G401 (cell line): ENCODE data around the gene BMP7. TPM values are rescaled to one million over a fixed set of nuclear protein-coding genes. Genes with fewer than 3 reads are reported as not detected.
"Not testable (repeated sequence)": the region's sequence is repeated elsewhere in the genome, so short reads cannot be mapped to it uniquely, and the experiment has no call there.

ENCODE experiments used
- DNase-seq: peaks from one replicate; pipeline ENCODE4 v3.0.0-alpha.2; 2015; ENCODE audit warnings: low spot score
- in situ Hi-C: cut with HindIII; loops from 2 replicates; pipeline ENCODE4 v1.10.0; 2016; ENCODE audit warnings: low sequenced_read_pairs, mixed read lengths
- total RNA-seq: library from RNA; depleted of rRNA; stranded (reverse); fragments of >200 nt; shearing (Covaris generic); gene quantifications from 2 replicates; pipeline ENCODE4 v1.2.3, GENCODE V29; 2014

Gene BMP7
- total RNA-seq, 1 experiment from 2014 or later: 81.3 TPM

DNA sequence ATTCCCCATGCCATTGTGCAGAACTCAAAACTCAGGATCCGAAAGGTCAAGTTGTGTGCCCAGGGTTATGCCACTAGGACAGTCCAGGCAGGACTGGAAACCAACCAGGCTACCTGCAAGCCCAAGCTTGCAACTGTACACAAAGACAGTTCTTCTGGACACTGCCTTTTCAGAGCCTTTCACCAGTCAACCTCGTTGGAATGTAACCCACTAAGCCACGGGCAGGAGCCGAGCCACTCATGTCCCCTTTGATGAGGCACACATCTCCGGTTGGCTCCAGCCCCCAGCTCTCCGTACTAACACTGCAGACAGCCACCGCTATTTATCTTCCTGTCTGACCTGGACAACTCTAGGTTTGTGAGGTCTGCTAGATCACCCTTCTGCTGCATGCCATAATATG is 62.5 kb downstream of the BMP7 start:
- in situ Hi-C loops: no loop called here
- no peak for DNase-seq

DNA sequence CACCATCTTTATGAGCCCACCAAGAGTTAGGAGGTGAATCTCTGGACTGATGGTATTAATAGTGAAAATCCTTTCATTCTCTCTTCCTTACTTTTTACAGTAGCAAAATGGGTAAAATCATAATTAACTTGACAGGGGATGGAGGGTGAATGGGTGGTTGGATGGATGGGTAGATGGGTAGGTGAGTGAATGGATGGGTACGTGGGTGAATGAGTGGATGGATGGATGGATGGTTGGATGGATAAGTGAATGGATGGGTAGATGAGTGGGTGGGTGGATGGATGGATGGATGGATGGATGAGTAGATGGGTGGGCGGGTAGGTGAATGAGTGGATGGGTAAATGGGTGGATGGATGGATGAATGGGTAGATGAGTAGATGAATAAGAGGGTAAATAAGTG is 63.2 kb downstream of the BMP7 start:
- in situ Hi-C loops: no loop called here
- no peak for DNase-seq

DNA sequence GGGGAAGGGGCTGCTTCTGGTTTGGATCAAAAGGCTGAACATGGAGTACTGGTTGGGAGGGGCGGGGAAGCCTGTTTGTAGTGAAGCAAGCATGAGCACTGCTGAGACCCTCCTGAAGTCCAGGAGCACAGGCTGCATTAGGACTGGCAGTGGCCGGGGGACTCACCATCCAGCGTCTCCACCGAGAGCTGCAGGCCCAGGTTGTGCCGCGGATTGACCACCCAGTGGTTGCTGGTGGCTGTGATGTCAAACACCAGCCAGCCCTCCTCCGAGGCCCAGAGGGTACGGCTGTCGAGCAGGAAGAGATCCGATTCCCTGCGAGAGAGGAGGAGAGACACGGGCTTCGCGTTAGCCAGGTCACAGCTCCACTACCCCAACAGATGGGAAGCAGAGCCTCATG is 64.1 kb downstream of the BMP7 start:
- in situ Hi-C loops: no loop called here

DNA sequence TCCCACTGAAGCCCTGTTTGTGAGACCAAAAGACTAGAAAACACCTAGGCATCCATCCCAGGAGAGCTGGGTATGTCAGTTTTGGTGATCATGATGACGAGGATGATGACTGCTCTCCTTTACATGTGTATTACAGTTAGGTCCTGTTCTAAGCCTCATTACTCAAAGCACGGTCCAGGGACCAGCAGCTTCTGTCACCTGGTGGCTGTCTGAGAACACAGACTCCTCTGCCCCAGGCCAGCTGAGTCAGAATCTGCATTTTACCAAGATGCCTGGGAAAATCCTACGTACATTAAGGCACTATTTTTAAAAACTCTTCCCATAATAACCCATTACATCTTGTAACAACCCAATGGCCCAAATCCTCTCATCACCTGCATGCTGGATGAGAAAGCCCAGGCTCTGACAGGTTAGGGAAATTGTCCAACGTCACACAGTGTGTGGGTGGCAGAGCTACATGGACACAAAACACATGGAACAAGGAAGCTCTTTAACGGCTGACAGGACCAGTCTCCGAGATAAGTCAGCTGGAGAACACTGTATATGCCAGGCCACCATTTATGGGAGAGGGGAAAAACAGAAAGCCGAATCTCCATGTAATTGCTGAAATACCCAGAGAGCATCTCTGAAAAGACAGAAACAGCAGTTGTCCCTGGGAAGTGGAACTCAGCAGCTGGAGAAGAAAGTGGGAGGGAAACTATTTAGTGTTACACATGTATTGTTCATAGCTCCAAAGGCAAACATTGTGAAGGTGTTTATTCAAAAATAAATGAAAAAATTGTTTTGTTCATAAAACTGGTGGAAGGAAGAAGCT is 65.4 kb downstream of the BMP7 start:
- in situ Hi-C loops: no loop called here
- no peak for DNase-seq

More for the DNA sequence above, 64.1 kb downstream of the BMP7 start:
- DNase-seq: no peak

DNA sequence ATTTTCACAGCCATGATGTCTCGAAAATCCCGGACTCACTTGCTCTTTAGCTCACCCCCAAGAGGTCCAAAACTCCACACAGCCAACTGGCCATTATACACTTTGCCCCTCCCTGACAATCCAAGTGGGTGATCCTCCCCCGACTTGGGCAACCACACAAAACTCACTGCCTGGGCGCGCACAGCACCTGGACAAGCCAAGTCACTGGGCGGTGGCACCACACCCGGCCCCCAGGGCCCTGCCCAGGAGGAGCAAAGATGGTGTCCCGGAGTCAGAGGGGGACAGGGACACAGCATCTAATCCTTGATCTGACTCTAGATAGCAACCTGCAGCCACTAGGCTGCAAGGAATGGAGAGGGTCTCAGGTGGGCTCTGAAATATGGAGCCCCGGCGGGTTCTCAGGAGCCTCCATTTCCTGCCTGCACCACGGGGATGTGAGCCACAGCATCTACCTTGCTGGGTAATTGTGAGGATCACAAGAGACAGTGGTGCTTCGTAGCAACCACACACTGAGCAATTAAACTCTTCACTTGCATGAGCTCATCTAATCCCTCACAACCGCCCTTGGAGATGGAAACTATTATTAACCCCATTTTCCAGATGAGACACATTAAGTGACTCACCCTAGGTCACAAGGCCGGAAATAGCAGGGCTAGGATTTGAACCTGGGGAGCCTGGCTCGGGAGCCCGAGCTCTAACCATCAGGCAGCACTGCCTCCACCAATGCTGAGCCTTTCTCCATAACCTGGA is 66.6 kb downstream of the BMP7 start:
- in situ Hi-C loops: no loop called here
- no peak for DNase-seq

DNA sequence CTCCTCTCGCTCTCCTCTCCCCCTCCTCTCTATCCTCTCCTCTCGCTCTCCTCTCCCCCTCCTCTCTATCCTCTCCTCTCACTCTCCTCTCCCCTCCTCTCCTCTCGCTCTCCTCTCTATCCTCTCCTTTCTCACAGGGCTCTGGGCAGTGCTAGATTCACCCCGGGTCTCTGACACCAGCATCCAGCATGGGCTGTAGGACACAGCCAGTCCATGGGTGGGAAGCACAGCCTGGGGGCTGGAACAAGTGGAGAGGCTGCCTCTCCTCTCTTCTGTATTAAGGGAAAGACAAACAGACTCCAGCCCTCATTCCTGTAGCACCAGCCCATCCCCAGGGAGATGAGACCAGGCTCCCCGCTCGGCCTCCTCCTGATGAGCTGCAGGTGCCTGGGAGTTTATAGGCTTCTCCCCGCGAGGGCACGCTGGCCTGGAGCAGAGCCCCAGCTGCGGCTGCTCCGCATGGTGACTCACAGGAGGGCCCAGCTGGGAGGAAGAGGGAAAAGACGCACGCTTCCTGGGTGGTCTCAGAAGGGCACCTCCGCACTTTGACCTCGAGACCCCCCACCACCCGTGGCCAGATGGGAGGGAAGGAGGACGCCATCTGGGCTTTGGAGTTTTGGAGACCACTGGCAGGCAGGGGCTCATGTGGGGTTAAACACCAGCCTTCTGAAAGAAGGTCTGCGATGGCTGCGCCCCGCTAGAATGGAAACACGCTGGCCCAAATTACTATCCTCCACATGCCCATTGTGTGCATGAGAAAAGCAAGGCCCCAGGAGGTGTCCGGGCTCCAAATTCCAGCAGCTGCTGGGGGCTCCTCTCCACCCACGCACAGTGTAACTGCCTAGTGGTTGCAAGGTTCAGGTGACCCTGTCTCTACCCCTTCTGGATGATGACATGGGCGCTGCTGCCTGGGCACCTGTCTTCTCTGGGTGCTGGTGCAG is 68.0 kb downstream of the BMP7 start:
- in situ Hi-C loops: no loop called here
- no peak for DNase-seq

DNA sequence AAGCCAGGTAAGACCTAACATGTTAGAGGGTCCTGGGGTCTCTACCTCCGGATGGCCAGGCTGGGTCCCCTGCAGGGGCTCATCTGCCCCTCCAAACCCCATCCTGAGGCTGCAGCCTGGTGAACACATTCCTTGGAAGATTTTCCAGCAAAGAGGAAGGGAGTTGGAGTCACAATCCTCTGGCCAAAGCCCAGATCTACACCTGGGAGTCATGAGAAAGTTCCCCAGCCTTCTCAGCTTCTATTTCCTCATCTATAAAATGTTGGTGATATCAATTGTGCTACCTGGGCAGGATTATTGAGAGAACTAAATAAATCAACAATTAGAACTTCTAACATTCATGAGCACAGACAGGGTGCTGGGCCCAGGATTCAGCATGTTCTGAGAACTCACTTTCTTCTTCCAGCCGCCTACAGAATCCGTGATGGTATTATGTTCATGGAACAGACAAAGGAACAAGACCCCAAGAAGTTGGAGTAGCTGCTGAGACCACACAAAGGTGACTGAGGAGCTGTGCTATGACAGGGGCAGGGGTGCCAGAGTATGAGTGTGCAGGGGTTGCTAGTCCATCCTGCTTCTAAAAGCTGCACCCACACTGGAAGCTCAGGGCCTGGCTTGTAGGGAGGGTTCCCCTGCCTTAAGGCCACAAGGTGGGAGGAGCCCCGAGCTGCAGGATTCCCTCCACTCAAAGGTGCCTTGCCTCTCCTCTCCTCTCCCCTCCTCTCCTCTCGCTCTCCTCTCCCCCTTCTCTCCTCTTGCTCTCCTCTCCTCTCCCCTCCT is 68.9 kb downstream of the BMP7 start:
- in situ Hi-C loops: no loop called here
- no peak for DNase-seq

DNA sequence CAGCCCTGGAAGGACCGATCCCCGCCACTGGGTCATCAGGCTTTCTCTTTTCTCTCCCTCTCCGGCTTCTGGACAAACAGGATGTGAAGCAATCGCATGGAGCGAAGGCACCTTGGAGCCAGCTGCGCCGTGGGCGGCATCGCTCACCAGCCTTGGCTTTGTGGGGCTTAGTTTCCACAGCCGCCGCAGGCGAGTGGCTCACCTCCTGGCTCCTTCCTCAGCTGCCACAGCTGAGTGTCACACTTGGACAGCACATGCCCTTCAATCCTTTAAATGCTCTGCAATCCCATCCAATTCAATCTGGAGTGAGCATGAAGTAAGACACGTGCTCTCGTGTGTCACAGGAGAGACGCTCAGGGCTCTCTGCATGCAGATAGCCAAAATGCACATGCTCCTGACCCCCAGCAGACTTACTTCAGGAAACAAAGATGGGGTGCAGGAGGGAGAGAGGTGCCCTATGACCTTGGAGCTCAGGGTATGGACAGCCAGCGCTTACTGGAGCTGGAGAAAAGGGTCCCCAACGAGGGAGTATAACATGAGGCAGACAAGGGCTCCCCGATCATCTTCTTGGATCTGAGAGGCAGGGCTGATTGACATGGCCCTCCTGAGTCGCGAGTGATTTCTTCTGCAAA is 70.9 kb downstream of the BMP7 start:
- DNase-seq: no peak
- in situ Hi-C loops: no loop called here

DNA sequence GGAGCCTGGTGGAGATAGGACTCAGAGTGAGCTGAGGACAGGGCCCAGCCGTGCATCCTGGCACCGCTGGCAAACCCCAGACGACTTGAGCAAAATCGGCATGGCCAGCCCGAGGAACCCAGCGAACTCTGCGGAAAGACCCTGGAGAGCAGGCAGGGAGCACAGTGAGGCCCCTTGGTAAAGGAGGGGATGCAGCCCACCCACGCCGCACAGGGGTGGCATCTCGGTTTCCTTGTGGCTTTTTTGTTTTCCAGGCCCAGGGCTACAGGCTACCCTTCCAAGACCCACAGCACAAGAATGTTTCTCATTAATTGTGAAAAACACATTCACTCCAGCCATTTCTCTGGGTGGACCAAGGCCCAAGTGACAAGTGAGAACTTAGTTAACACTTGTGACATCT is 71.4 kb downstream of the BMP7 start:
- in situ Hi-C loops: no loop called here
- DNase-seq: no peak

DNA sequence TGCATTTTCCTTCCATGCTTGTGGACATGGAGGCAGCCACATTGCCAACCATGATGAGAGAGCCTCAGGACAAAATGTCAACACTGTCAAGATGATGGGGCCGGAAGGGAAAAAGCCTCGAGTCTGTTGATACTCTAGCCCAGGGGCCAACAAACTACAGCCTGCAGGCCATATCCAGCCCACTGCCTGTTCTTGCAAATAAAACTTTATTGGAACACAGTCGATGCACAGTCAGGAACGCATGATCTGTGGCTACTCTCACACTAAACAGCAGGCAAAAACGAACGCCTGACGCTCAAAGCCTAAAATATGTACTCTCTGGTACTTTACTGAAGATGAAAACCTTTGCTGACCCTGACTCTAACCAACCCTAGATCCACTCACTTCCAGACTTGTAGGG is 72.3 kb downstream of the BMP7 start:
- no peak for DNase-seq
- in situ Hi-C loops: no loop called here

DNA sequence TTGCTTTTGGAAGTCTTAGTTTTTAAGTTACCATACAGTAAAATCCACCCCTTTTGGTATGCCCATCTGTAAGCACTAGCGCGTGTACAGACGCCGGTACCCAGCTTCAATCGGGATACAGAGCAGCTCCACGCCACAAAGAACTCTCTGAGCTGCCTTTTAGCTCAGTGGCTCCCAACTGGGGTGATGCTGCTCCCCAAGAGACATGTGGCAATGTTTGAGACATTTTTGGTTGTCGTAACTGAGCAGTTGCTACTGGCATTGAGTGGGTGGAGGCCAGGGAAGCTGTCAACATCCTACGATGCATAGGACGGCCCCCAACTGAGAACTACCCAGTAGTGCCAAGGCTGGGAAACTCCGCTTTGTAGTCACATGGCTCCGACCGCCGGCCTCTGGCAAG is 73.3 kb downstream of the BMP7 start:
- DNase-seq: no peak
- in situ Hi-C loops: no loop called here

DNA sequence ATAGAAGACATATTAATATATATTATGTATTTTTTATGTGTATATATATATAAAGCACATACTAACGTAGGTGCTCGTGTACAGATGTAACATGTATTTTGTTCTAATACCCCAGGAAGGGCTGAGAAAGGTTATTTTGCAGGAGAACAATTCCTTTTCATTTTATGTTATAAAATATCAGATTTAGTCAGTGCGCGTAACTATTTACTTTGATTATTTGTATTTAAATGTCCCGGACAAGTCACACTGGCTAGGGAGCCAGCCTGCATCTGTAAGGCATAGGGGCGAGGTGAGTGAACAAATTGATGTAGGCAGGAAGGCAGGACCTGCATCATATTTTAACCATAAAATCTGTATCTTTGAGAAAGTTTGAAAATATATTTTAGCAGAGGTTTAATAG is 74.1 kb downstream of the BMP7 start:
- in situ Hi-C loops: no loop called here
- DNase-seq: no peak

DNA sequence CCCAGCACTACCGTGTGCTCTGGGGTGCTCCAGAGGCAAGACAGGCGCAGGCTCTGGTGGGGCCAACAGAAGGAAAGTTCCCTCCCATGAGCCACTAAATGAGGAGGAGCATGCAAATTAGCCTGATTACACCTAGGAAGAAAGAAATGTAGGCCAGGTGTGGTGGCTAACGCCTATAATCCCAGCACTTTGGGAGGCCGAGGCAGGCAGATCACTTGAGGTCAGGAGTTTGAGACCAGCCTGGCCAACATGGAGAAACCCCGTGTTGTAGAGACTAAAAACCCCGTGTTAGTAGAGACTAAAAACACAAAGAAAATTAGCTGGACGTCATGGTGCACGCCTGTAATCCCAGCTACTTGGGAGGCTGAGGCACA is 75.2 kb downstream of the BMP7 start:
- DNase-seq, in situ Hi-C loops: not testable (repeated sequence)

DNA sequence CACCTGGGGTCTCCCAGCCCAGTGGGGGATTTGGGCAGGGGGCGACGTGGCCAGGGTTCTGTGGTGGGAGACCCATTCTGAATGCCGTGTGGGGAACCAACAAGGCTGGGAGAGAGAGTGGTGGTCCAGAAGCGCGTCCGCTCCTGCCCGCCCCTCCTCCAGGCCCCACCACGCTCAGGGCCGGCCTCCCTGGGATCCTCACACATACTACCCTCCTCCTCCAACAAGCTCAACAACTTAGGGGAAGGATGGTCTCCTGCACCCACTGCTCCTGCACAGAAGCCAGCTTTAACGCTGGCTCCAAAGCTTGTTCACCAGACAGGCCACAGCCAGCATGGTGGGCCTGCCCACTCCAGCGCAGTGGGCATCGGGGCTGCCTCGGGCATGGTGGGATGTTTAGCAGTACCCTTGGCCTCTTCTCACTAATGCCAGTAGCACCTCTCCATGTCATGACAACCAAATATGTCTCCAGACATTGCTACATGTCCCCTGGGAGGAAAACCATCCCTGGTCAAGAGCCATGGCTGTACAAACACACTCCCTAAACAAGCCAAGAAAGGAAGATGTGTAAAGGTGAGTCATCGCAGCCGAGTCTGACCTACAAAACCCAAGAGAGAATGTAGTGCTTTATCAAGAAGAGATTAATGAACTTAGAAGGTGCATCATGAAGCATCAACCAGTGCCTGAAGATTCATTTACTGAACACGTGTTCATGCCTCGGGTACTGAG is 75.7 kb downstream of the BMP7 start:
- in situ Hi-C loops: no loop called here
- no peak for DNase-seq

DNA sequence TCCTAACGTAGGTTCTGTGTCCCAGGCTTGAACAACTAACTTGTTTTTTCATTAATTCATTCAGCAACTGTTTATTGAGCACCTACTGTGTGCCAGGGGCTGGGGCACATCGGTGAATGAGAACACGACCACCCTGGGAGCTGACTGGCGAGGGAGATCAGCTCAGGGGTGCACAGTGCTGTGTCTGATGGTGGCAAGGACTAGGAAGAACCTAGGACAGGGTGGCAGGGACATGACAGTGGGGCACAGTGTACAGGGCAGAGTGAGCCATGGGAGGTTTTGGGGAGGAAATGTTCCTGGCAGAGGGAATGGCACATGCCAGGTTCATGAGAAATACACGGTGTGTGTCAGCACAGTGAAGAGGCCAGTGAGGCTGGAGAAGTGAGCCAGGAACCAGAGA is 76.7 kb downstream of the BMP7 start:
- no peak for DNase-seq
- in situ Hi-C loops: no loop called here

DNA sequence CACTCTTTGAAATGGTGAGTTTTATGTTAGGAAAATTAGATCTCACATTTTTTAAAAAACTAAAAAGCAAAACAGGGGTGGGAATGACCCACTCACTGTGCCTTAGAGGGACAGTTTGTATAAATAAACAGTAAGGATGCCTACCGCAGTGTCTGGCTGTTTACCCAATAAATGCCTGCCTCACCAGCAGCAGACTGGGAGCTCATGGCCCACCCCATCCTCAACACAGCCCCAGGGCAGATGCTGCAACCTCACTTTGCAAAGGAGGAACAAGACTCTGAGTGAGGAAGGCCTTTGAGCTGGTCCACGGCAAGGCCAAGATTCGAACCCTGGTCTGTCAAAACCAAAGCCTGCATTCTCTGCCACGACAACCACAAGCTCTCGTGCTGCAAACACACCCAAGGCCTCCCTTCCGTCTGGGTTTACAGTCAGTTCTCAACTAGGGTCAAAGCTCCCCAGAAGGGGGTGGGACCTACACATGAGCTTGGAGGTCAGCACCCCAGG is 77.8 kb downstream of the BMP7 start:
- in situ Hi-C loops: no loop called here
- no peak for DNase-seq

DNA sequence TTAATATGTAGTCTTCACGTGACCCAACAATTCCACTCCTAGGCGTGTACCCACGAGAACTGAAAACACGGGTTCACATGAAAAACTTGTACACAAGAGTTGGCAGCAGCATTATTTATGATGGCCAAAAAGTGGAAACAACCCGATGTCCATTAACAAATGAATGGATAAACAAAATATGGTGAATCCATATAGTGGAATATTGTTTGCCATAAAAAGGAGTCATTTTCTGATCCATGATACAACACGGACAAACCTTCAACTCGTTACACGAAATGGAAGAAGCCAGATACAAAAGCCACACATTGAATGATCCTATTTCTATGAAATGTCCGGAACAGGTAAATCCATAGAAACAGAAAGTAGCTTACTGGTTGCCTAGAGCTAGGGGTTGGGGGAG is 78.4 kb downstream of the BMP7 start:
- in situ Hi-C loops: no loop called here
- DNase-seq: no peak
